PC-3 (cell line): ENCODE data around the gene KMT2C. TPM values are rescaled to one million over a fixed set of nuclear protein-coding genes. Genes with fewer than 3 reads are reported as not detected.
"Not testable (repeated sequence)": the region's sequence is repeated elsewhere in the genome, so short reads cannot be mapped to it uniquely, and the experiment has no call there.

Source experiments
- ATAC-seq: fragments of 200-7000 bp; cut with Tn5 transposase; 2 replicates; pipeline ENCODE4 v1.9.1; 2020; ENCODE audit warnings: mild to moderate bottlenecking, moderate library complexity
- BruUV-seq: library from RNA; stranded (reverse); fragments of 400-500 nt; replicated peaks from 2 replicates; lab custom pipeline; 2021; lab: Mats Ljungman, UMichigan
- CTCF ChIA-PET: fragments of 300-600 bp; sonication (Branson Sonifier 250); formaldehyde crosslinking; loops from one replicate; lab custom pipeline; 2022; ENCODE audit warnings: antibody characterized with exemption; lab: Charles Lee
- POLR2A ChIA-PET: fragments of 300-600 bp; sonication (Branson Sonifier 250); formaldehyde crosslinking; loops from one replicate; lab custom pipeline; 2022; ENCODE audit warnings: antibody characterized with exemption; ENCODE audit not compliant: unreplicated experiment; lab: Charles Lee
- DNase-seq: peaks from one replicate; pipeline ENCODE4 v3.0.0-alpha.2; 2015
- H2AFZ ChIP-seq: fragments of 300-600 bp; sonication (generic); 2 replicates; pipeline ENCODE4 v1.6.0; 2016; ENCODE audit warnings: antibody characterized with exemption, low read length
- H3F3A ChIP-seq: fragments of 300-600 bp; sonication (generic); one replicate; pipeline ENCODE4 v1.6.0; 2017; ENCODE audit warnings: antibody characterized with exemption, low read length, control low read depth, mild to moderate bottlenecking; ENCODE audit not compliant: unreplicated experiment
- H3K27ac ChIP-seq: fragments of 300-600 bp; sonication (generic); 2 replicates; pipeline ENCODE4 v1.5.1; 2016; ENCODE audit warnings: mild to moderate bottlenecking, low read length
- H3K27me3 ChIP-seq: fragments of 300-600 bp; sonication (generic); 2 replicates; pipeline ENCODE4 v1.6.1; 2016; ENCODE audit warnings: low read length, mixed read lengths
- H3K36me3 ChIP-seq: fragments of 300-600 bp; sonication (generic); 2 replicates; pipeline ENCODE4 v1.6.1; 2016; ENCODE audit warnings: low read depth, mixed run types, low read length, mixed read lengths
- H3K4me1 ChIP-seq: fragments of 300-600 bp; sonication (generic); 2 replicates; pipeline ENCODE4 v1.5.1; 2016; ENCODE audit warnings: low read length; ENCODE audit not compliant: insufficient read depth
- H3K4me2 ChIP-seq: fragments of 300-600 bp; sonication (generic); 2 replicates; pipeline ENCODE4 v1.6.0; 2016; ENCODE audit warnings: low read length
- H3K4me3 ChIP-seq: fragments of 300-600 bp; sonication (generic); 2 replicates; pipeline ENCODE4 v1.5.1; 2016; ENCODE audit warnings: mild to moderate bottlenecking, low read length, mixed read lengths
- H3K79me2 ChIP-seq: fragments of 300-600 bp; sonication (generic); 2 replicates; pipeline ENCODE4 v1.6.1; 2017; ENCODE audit warnings: low read length, mixed read lengths
- H3K9ac ChIP-seq: fragments of 300-600 bp; sonication (generic); 2 replicates; pipeline ENCODE4 v1.6.0; 2016; ENCODE audit warnings: mild to moderate bottlenecking, low read length
- H3K9me2 ChIP-seq: fragments of 300-600 bp; sonication (generic); replicated peaks from 2 replicates; pipeline ENCODE4 v1.6.1; 2016; ENCODE audit warnings: mixed run types, low read length, mixed read lengths
- H3K9me3 ChIP-seq: fragments of 300-600 bp; sonication (generic); 2 replicates; pipeline ENCODE4 v1.6.1; 2016; ENCODE audit warnings: low read length, mixed read lengths
- H4K20me1 ChIP-seq: fragments of 300-600 bp; sonication (generic); 2 replicates; pipeline ENCODE4 v1.6.1; 2016; ENCODE audit warnings: low read length, mixed read lengths
- CTCF ChIP-seq: fragments of 300-600 bp; sonication (generic); conservative IDR thresholded peaks from 2 replicates; pipeline ENCODE4 v1.5.1; 2017; ENCODE audit warnings: antibody characterized with exemption, low read depth, mild to moderate bottlenecking, low read length
- EZH2 ChIP-seq: fragments of 300-600 bp; sonication (generic); IDR thresholded peaks from one replicate; pipeline ENCODE4 v1.6.1; 2017; ENCODE audit warnings: antibody characterized with exemption, mild to moderate bottlenecking, low read length; ENCODE audit not compliant: unreplicated experiment
- EZH2phosphoT487 ChIP-seq: fragments of 300-600 bp; sonication (generic); IDR thresholded peaks from 2 replicates; pipeline ENCODE4 v1.6.1; 2018; ENCODE audit warnings: mild to moderate bottlenecking, antibody characterized with exemption, low read length, borderline replicate concordance
- intact Hi-C: fragments of 100-400 bp; cut with micrococcal nuclease; formaldehyde crosslinking; loops from 2 replicates; pipeline ENCODE4 v1.9.0; 2023
- total RNA-seq: library from RNA; depleted of rRNA; stranded (reverse); fragments of >200 nt; gene quantifications from 2 replicates; pipeline ENCODE4 v1.2.3, GENCODE V29; 2014

The KMT2C gene
- total RNA-seq, 1 experiment from 2014 or later: 15.3 TPM

DNA sequence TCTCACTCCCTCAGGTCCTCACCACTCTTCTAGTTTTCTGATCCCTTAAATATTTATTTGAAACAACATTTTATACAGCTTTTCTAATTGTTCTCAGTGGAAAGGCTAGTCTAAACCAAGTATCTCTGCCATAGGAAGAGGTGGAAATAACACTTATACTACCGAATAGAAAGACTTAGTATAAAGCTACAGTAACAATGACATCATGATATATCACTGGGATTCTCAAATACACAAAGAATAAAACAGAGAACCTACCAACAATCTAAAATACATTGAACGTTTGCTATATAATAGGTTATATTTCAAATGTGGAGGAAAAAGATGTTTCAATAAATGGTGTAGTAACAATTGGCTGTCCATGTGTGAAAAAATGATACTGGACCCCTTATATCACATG is 142.9 kb downstream of the KMT2C start:
- ATAC-seq (no peak; the same call in 1 of the 2 replicates), DNase-seq (no peak)
- H3K9ac ChIP-seq: no peak overlapping the region
- no peaks in the 10 kb centered on the region for H3K27me3 ChIP-seq
- TF ChIP-seq CTCF (no peak), EZH2phosphoT487 (no peak), EZH2 (no peak)
- H3K27ac ChIP-seq: no peak overlapping the region
- intact Hi-C loops: no loop called here
- no peaks in the 10 kb centered on the region for H3F3A ChIP-seq
- H3K9me2 ChIP-seq: no peaks in the 10 kb centered on the region
- no peaks in the 10 kb centered on the region for H3K4me1 ChIP-seq
- no peaks in the 10 kb centered on the region for H3K9me3 ChIP-seq
- POLR2A ChIA-PET: no interaction called here
- no peak overlapping the region for H3K4me3 ChIP-seq
- CTCF ChIA-PET: interaction anchor here (0.7 kb wide), 1 partner anchor 21 kb away, joined by 3 read pairs; no protein-coding TSS in a partner anchor
- no peaks in the 10 kb centered on the region for H3K79me2 ChIP-seq
- H3K4me2 ChIP-seq: no peak overlapping the region
- no peak overlapping the region for H2AFZ ChIP-seq
- BruUV-seq: no TSS peak
- no peaks in the 10 kb centered on the region for H4K20me1 ChIP-seq
- no peaks in the 10 kb centered on the region; the same call in 1 of the 2 replicates for H3K36me3 ChIP-seq

- H3F3A ChIP-seq, H4K20me1 ChIP-seq, ATAC-seq, H3K9ac ChIP-seq, H3K9me3 ChIP-seq, H3K9me2 ChIP-seq, DNase-seq, H3K36me3 ChIP-seq, POLR2A ChIA-PET, intact Hi-C loops, H3K79me2 ChIP-seq, H3K27me3 ChIP-seq, H2AFZ ChIP-seq, BruUV-seq, H3K4me1 ChIP-seq, H3K4me3 ChIP-seq, CTCF ChIA-PET, H3K27ac ChIP-seq, H3K4me2 ChIP-seq: not testable (repeated sequence)
Observed at GRCh38 chr7:152286972-152287371, 148.8 kb downstream of the KMT2C start.

GRCh38 chr7:152286219-152286618 is 149.6 kb downstream of the KMT2C start:
- DNase-seq, H3K79me2 ChIP-seq, CTCF ChIA-PET, H3K36me3 ChIP-seq, H3K9me3 ChIP-seq, H3K4me1 ChIP-seq, H3K27ac ChIP-seq, H2AFZ ChIP-seq, H3K4me3 ChIP-seq, H3F3A ChIP-seq, H4K20me1 ChIP-seq, intact Hi-C loops, H3K4me2 ChIP-seq, H3K9ac ChIP-seq, ATAC-seq, H3K27me3 ChIP-seq, H3K9me2 ChIP-seq, POLR2A ChIA-PET, BruUV-seq: not testable (repeated sequence)

DNA sequence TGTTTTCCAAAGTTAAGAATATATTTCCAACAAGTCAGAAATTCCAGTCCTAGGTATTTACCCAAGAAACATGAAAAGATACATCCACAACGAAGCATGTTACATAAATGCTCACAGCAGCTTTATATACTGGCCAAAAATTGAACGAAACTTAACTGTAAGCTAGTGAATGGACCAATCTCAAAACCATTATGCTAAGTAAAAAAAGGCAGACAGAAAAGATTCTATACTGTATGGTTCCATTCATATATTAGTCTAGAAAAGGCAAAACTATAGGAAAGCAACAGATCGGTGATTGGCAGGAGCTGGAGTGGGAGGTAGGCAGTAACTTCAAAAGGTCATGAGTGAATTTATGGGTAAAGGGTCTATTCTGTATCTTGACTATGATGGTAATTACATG is 150.8 kb downstream of the KMT2C start:
- H3K4me1 ChIP-seq, POLR2A ChIA-PET, H3K9ac ChIP-seq, H3F3A ChIP-seq, H2AFZ ChIP-seq, H3K36me3 ChIP-seq, H3K79me2 ChIP-seq, H3K4me3 ChIP-seq, H3K4me2 ChIP-seq, H4K20me1 ChIP-seq, H3K9me3 ChIP-seq, H3K27ac ChIP-seq, CTCF ChIA-PET, H3K9me2 ChIP-seq, ATAC-seq, H3K27me3 ChIP-seq, DNase-seq, BruUV-seq, intact Hi-C loops: not testable (repeated sequence)

DNA sequence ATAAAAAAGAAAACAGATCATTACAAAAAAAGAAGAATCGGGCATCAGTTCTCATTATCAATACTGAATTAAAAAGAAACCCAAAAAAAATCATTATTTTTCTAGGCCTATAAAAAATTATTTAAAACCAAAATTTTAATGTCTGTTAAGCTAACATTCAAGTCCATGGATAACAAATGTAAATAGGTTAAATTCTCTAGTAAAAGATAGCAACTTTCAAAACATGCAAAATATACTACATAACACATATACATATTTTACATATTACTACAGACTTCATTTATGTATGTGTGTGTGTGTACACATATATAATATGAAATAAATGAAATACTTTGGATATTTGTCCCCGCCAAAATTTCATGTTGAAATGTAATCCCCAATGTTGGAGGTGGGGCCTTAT is 158.1 kb downstream of the KMT2C start:
- CTCF ChIA-PET, POLR2A ChIA-PET, DNase-seq, ATAC-seq, H3K9ac ChIP-seq, H3K4me2 ChIP-seq, H3K36me3 ChIP-seq, H3F3A ChIP-seq, H3K4me3 ChIP-seq, intact Hi-C loops, H2AFZ ChIP-seq, H3K9me3 ChIP-seq, H3K9me2 ChIP-seq, H3K4me1 ChIP-seq, H3K27ac ChIP-seq, BruUV-seq, H3K79me2 ChIP-seq, H4K20me1 ChIP-seq, H3K27me3 ChIP-seq: not testable (repeated sequence)

- H3K9me3 ChIP-seq, DNase-seq, H3K79me2 ChIP-seq, BruUV-seq, H3K36me3 ChIP-seq, H3K9ac ChIP-seq, H3K4me2 ChIP-seq, H3K9me2 ChIP-seq, CTCF ChIA-PET, H3F3A ChIP-seq, H4K20me1 ChIP-seq, H3K27ac ChIP-seq, H3K4me1 ChIP-seq, ATAC-seq, intact Hi-C loops, POLR2A ChIA-PET, H3K27me3 ChIP-seq, H2AFZ ChIP-seq, H3K4me3 ChIP-seq: not testable (repeated sequence)
Observed at GRCh38 chr7:152270427-152270826, 165.4 kb downstream of the KMT2C start.
